ENCODE results near the gene MED12. TPM values are rescaled to one million over a fixed set of nuclear protein-coding genes. Genes with fewer than 3 reads are reported as not detected.

Gene MED12
- total and polyA plus RNA-seq, 8 donors = 6.2 to 53.3 (median 27.9) TPM

- 18 to 34% (median 25%) methylated on average over 7 to 10 of the region's 10 CpGs for WGBS, 5 donors
- intact Hi-C loops (cut with DNase I; ENCODE audit: low total_unique reads) = no loop called here
- peak overlapping the region in 3 of 5 donors; percentile 31 to 53 (median 44) for H3K27ac ChIP-seq
- H3K36me3 ChIP-seq = peaks cover 0 to 7% (median 0%) of the 10 kb centered on the region in 4 donors
- peaks cover 0 to 21% (median 8%) of the 10 kb centered on the region in 4 donors for H3K4me1 ChIP-seq
- peak; percentile 34 to 80 for DNase-seq
- peak overlapping the region in 1 of 4 donors; percentile 3 for H3K4me3 ChIP-seq
- H3K27me3 ChIP-seq = no peaks in the 10 kb centered on the region
- TF ChIP-seq CTCF (IDR thresholded peaks at IDR 0.05) (no peak), POLR2A (IDR thresholded peaks at IDR 0.05) (no peak), EP300 (IDR thresholded peaks at IDR 0.05) (no peak), POLR2AphosphoS5 (IDR thresholded peaks at IDR 0.05) (no peak)
- no peaks in the 10 kb centered on the region for H3K9me3 ChIP-seq
Observed at GRCh38 chrX:71103110-71103983, 15.0 kb upstream of the MED12 start.

GRCh38 chrX:71105628-71106027, 12.8 kb upstream of the MED12 start:
- TF ChIP-seq POLR2A (IDR thresholded peaks at IDR 0.05) (no peak), CTCF (IDR thresholded peaks at IDR 0.05) (no peak), POLR2AphosphoS5 (IDR thresholded peaks at IDR 0.05) (no peak), EP300 (IDR thresholded peaks at IDR 0.05) (no peak)
- no peak for DNase-seq
- H3K36me3 ChIP-seq = peaks cover 0 to 7% (median 0%) of the 10 kb centered on the region in 4 donors
- intact Hi-C loops (cut with DNase I; ENCODE audit: low total_unique reads) = no loop called here
- no peaks in the 10 kb centered on the region for H3K27me3 ChIP-seq
- H3K27ac ChIP-seq = no peak overlapping the region
- no peak overlapping the region for H3K4me3 ChIP-seq
- no peaks in the 10 kb centered on the region for H3K9me3 ChIP-seq
- H3K4me1 ChIP-seq = peaks cover 0 to 13% (median 7%) of the 10 kb centered on the region in 4 donors
- 75 to 91% (median 82%) methylated on average over 3 of the region's 3 CpGs for WGBS, 5 donors

- Histone ChIP-seq H3K9me3 (no peaks in the 10 kb centered on the region), H3K4me1 (peaks cover 0 to 13% (median 7%) of the 10 kb centered on the region in 4 donors), H3K27me3 (no peaks in the 10 kb centered on the region), H3K36me3 (peaks cover 0 to under 1% (median 0%) of the 10 kb centered on the region in 4 donors), H3K27ac (no peak within 1 kb of the TSS), H3K4me3 (no peak within 1 kb of the TSS)
- TF ChIP-seq EP300 (IDR thresholded peaks at IDR 0.05) = no peak
- no peak for TF ChIP-seq POLR2AphosphoS5 (IDR thresholded peaks at IDR 0.05)
- TF ChIP-seq CTCF (IDR thresholded peaks at IDR 0.05) = no peak
- no peak for TF ChIP-seq POLR2A (IDR thresholded peaks at IDR 0.05)
- intact Hi-C loops (cut with DNase I; ENCODE audit: low total_unique reads) = no loop called here
- no peak for DNase-seq
- 55 to 83% (median 60%) methylated on average over 1 of the region's 1 CpG for WGBS, 5 donors
Observed at GRCh38 chrX:71106427-71106826, 12.0 kb upstream of the MED12 start, which contains the start of gene CXorf65. Gene CXorf65 (minus strand): TSS chrX:71106740. CDS start chrX:71106556, 184 bp downstream.

- TF ChIP-seq POLR2AphosphoS5 (IDR thresholded peaks at IDR 0.05) (no peak), EP300 (IDR thresholded peaks at IDR 0.05) (no peak), POLR2A (IDR thresholded peaks at IDR 0.05) (no peak), CTCF (IDR thresholded peaks at IDR 0.05) (no peak)
Observed at GRCh38 chrX:71107245-71107644, 11.2 kb upstream of the MED12 start.

More at GRCh38 chrX:71107245-71107644, 11.2 kb upstream of the MED12 start:
- intact Hi-C loops (cut with DNase I; ENCODE audit: low total_unique reads) = no loop called here
- H3K27ac ChIP-seq = no peak overlapping the region
- peaks cover 0 to 13% (median 7%) of the 10 kb centered on the region in 4 donors for H3K4me1 ChIP-seq
- no peaks in the 10 kb centered on the region for H3K27me3 ChIP-seq
- no peak for DNase-seq
- WGBS, 5 donors = 67 to 82% (median 75%) methylated on average over 4 of the region's 4 CpGs
- H3K36me3 ChIP-seq = no peaks in the 10 kb centered on the region
- no peak overlapping the region for H3K4me3 ChIP-seq
- no peaks in the 10 kb centered on the region for H3K9me3 ChIP-seq

Data from stomach (tissue), 9 donors.